OCI-LY7 (cell line): Measurements from ENCODE around the gene ROBO2.

Experiments
- EZH2phosphoT487 ChIP-seq: fragments of 200-600 bp; sonication (generic); IDR thresholded peaks from 2 replicates; pipeline ENCODE4 v1.6.1; 2018; ENCODE audit warnings: low read depth, borderline replicate concordance, mild to moderate bottlenecking, mixed run types, antibody characterized with exemption, low read length, moderate library complexity, mixed read lengths
- TF ChIP-seq, protein P1 (sequence below): fragments of 200-600 bp; sonication (generic); conservative IDR thresholded peaks from 2 replicates; pipeline ENCODE4 v1.5.1; 2014; ENCODE audit warnings: mild to moderate bottlenecking, antibody characterized with exemption, low read length, moderate library complexity, mixed read lengths

DNA sequence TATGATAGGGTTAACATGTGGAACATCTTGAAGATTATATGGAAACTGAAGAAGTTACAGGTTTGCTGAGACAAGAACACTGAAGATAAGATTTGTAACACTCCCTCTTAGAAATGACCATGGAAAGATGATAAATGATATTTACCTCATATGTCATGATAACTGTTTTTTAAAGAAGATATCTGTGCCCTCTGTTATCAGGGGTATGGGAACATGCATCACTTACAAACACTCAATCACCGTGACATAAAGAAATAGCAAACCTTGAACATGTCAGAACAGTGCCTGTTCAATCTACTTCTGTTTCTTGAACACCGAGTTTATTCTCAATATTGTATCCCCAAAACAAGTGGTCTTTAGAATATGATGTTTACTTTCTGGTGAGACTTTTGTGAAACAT is 149.4 kb downstream of the ROBO2 start:
- TF ChIP-seq, protein P1, sequence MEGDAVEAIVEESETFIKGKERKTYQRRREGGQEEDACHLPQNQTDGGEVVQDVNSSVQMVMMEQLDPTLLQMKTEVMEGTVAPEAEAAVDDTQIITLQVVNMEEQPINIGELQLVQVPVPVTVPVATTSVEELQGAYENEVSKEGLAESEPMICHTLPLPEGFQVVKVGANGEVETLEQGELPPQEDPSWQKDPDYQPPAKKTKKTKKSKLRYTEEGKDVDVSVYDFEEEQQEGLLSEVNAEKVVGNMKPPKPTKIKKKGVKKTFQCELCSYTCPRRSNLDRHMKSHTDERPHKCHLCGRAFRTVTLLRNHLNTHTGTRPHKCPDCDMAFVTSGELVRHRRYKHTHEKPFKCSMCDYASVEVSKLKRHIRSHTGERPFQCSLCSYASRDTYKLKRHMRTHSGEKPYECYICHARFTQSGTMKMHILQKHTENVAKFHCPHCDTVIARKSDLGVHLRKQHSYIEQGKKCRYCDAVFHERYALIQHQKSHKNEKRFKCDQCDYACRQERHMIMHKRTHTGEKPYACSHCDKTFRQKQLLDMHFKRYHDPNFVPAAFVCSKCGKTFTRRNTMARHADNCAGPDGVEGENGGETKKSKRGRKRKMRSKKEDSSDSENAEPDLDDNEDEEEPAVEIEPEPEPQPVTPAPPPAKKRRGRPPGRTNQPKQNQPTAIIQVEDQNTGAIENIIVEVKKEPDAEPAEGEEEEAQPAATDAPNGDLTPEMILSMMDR, result no peak
- TF ChIP-seq EZH2phosphoT487, result no peak
